Left ventricle myocardium superior (tissue), 1 donor: ENCODE data around the gene CD300LB. TPM values are rescaled to one million over a fixed set of nuclear protein-coding genes. Genes with fewer than 3 reads are reported as not detected.

Experiments used
- ATAC-seq: fragments of 200-7000 bp; cut with Tn5 transposase; one replicate; pipeline ENCODE4 v1.9.1; 2020; ENCODE audit warnings: mild to moderate bottlenecking, moderate library complexity
- DNase-seq: peaks from one replicate; pipeline ENCODE4 v3.0.0-alpha.2; 2020
- intact Hi-C: fragments of 100-400 bp; cut with micrococcal nuclease; formaldehyde crosslinking; loops from one replicate; pipeline ENCODE4 v1.11.0; 2022
- total RNA-seq: library from RNA; stranded (reverse); fragmentation: NEBNext Ultra II Directional; extraction: Animal tissue kit (Norgen Biotek cat#: 25700); gene quantifications from one replicate; pipeline ENCODE4 v1.2.1, GENCODE V29; 2021
- donor health status: DM: no; HTN: yes; CAD: no; lungs with severe emphysema.

CD300LB gene
- total RNA-seq, 1 donor from 2014 or later = 0.25 TPM

DNA sequence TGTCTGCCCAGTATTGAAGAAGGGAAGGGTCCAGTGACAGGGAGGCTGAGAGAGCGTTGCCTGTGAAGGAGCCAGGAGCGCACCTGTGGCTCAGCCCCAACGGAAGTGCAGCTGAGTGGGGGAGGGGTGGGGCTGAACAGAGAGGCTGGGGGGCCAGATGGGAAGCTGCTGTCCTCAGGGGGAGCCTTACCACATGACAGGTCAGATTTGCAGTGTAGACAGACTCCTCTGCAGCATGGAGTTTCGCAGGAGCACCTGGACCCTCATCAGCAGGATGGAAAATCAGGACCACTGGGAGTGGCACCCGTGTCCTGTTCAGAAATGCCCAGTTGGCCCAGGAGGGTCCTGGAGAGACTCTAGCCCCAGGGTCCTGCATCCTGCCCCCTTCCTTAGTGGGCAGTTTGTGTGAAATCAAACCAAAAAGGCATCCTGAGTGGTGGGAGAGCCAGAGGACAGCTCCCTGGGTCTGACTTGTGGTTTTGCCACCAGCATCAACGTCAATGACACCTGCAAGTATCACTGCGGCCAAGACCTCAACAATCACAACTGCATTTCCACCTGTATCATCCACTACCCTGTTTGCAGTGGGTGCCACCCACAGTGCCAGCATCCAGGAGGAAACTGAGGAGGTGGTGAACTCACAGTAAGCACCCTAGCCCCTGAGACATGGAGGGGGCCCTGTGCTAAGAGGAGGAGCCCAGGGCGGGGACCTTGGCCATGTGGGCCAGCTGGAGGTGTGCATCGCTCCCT is 57.1 kb downstream of the CD300LB start:
- ATAC-seq = no peak
- DNase-seq = no peak
- intact Hi-C loops = no loop called here

DNA sequence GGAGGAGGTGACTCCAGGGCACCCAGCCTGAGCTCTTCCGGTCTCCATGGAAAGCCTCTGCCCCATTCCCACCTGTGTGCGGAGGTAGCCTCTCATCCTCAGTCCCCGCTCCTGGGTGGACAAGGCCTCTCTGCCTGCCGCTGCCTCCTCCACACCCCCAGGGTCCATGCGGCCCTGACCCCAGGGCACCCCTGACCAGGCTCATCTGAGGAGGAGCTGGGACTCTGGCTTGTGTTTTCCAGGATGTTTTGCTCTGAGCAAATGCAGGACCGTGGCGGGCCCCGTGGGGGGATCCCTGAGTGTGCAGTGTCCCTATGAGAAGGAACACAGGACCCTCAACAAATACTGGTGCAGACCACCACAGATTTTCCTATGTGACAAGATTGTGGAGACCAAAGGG is 58.0 kb downstream of the CD300LB start:
- no peak for DNase-seq
- intact Hi-C loops = no loop called here
- ATAC-seq = no peak

GRCh38 chr17:74472890-74473289 is 58.4 kb downstream of the CD300LB start:
- intact Hi-C loops = no loop called here
- no peak for ATAC-seq
- DNase-seq = no peak

GRCh38 chr17:74471341-74471740 is 59.9 kb downstream of the CD300LB start:
- no peak for DNase-seq
- intact Hi-C loops = no loop called here
- no peak for ATAC-seq

Other genes starting within 250 kb of the CD300LB start
- gene KIF19, start 205.2 kb downstream of the CD300LB start, total RNA-seq = 0.30 TPM
- gene BTBD17, start 169.6 kb downstream of the CD300LB start, total RNA-seq = not detected
- gene GPR142, start 164.0 kb downstream of the CD300LB start, total RNA-seq = 0.15 TPM
- gene GPRC5C, start 99.4 kb downstream of the CD300LB start, total RNA-seq = 34.4 TPM
- 1.9 TPM for gene CD300A, start 64.8 kb downstream of the CD300LB start, total RNA-seq
- gene CD300C, start 14.6 kb upstream of the CD300LB start, total RNA-seq = 0.82 TPM
- gene CD300H, start 36.0 kb upstream of the CD300LB start, total RNA-seq = not detected
- not detected for gene CD300LD, start 60.8 kb upstream of the CD300LB start, total RNA-seq
- 0.27 TPM for gene CD300E, start 92.3 kb upstream of the CD300LB start, total RNA-seq
- not detected for gene CD300LF, start 181.4 kb upstream of the CD300LB start, total RNA-seq
- gene RAB37, start 205.8 kb upstream of the CD300LB start, total RNA-seq = 2.8 TPM
- 16.0 TPM for gene NHERF1, start 217.2 kb upstream of the CD300LB start, total RNA-seq
- gene NAT9, start 244.9 kb upstream of the CD300LB start, total RNA-seq = 21.1 TPM